GM19193 (cell line): ENCODE measurements around the gene HPDL.

ENCODE experiments used
- POLR2A ChIP-seq: IDR thresholded peaks from 4 replicates; pipeline ENCODE4 v1.6.1; 2011; ENCODE audit not compliant: insufficient read depth, insufficient read length; ENCODE audit errors: extremely low read depth

The HPDL gene

GRCh38 chr1:45337630-45338325, 11.1 kb downstream of the HPDL start:
- no peak for TF ChIP-seq POLR2A

- peak; percentile 84 for TF ChIP-seq POLR2A
These were observed 13.3 kb downstream of the HPDL start, which contains the start of the genes MUTYH and TOE1 for GRCh38 chr1:45339789-45340558. Gene MUTYH (minus strand): TSS chr1:45340440. CDS start chr1:45334505, 5,935 bp downstream. Gene TOE1 (plus strand): TSS chr1:45340170. CDS start chr1:45340253, 83 bp downstream.

DNA sequence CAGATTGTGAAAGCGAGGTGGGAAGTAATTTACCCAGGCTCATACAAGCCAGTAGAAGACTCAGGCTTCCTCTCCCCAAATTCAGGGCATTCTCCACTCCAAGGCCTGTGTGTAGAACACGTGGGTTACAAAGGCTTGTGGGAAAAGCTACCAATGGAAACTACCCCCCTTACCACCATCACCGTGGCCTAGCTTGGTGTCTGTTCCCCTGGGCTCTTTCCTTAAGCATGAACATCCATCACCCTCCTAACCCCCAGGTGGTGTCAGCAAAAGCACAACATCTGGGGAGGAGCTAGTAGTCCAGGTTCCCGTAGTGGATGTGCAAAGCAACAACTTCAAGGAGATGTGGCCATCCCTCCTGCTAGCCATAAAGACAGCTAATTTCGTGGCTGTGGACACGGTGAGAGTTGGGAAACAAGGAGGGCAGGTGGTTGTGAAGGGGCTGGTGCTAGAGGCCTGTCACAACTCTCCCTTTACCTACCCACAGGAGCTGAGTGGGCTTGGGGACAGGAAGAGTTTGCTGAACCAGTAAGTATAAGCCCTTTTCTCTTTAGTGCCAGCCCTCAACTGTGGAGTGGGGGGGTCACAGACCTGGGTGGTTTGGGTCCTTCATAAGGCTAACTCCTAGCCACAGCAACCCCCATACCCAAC, 14.2 kb downstream of the HPDL start:
- TF ChIP-seq POLR2A: no peak

GRCh38 chr1:45344499-45344898, 17.8 kb downstream of the HPDL start:
- peak; percentile 46 for TF ChIP-seq POLR2A

- peak; percentile 39 for TF ChIP-seq POLR2A
These were observed 18.3 kb downstream of the HPDL start for GRCh38 chr1:45345014-45345413.

- no peak for TF ChIP-seq POLR2A
These were observed 19.8 kb downstream of the HPDL start for GRCh38 chr1:45346473-45346872.

DNA sequence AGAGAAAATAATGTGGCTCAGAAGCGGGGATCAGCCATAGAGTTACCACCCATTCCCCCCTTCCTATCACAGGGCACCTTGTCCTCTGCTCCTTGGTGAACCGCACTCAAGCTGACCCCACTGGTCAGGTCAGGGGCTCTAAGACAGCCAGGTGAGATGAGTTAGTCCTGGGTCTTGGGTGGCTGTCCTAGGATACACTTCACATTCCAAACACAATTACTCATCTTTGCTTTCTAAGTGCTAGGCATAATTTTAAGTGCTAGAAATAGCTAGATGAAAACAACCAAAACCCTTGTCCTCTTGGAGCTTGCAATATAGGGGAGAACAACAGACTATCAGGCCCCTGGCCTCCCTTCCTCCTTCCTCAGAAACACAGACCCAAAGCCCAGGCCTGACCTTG, 21.3 kb downstream of the HPDL start:
- no peak for TF ChIP-seq POLR2A

GRCh38 chr1:45348609-45348965, 21.9 kb downstream of the HPDL start:
- no peak for TF ChIP-seq POLR2A

GRCh38 chr1:45348966-45349677, 22.4 kb downstream of the HPDL start:
- no peak for TF ChIP-seq POLR2A

- no peak for TF ChIP-seq POLR2A
These were observed 24.8 kb downstream of the HPDL start for GRCh38 chr1:45351508-45351907.

GRCh38 chr1:45353685-45354084, 27.0 kb downstream of the HPDL start:
- TF ChIP-seq POLR2A: no peak

- TF ChIP-seq POLR2A: no peak
These were observed 28.1 kb downstream of the HPDL start for GRCh38 chr1:45354838-45355237.

DNA sequence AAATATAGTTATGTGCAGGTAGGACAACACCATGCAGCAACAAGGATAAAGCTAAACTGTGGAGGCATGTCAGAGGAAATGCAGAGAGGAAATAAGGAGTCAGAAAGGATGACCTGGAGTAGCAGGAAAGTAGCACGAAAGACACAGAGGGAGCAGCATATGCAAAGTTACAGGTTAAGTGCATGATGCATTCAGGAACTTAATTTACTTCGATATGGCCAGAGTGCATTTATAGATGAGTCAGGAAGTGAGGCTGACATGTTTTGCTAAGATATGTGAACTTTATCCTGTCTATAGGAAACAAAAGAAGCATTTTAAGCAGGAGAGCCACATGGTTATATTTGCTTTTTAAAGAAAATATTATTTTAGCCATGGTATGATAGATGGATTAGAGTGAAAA, 29.0 kb downstream of the HPDL start:
- no peak for TF ChIP-seq POLR2A

DNA sequence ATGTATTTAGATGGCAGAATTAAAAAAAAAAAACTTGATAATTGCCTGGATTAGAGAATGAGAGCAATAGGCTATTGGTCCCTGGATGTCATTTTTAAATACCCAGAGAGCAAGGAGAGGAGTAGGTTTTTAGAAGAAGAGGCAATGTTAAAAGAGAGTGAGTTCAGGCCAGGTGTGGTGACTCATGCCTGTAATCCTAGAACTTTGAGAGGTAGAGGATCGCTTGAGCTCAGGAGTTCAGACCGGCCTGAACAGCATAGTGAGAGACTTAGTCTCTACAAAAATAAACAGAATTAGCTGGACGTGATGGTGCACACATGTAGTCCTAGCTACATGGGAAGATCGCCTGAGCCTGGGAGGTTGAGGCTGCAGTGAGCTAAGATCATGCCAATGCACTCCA, 29.5 kb downstream of the HPDL start:
- no peak for TF ChIP-seq POLR2A

GRCh38 chr1:45359882-45360513, 33.3 kb downstream of the HPDL start:
- no peak for TF ChIP-seq POLR2A

GRCh38 chr1:45364294-45364693, 37.6 kb downstream of the HPDL start:
- no peak for TF ChIP-seq POLR2A

DNA sequence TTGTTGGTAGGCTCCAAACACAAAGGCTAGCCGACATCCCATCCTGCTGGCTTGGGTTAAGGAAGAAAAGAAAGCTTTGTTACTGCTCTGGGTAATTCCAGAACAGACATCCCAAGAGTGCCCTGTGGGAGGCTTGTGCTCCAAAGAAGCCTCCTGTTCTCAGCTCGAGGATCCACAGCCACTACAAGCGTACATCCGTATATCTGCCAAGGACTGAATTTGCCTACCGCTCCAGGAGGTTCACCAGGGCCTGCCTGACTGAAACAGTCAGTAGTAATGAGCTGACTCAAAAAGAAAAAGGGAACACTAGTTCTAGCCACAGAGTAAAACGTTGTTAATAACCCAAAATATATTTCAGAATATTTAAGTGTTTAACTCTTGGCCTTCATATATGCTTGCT, 38.4 kb downstream of the HPDL start:
- no peak for TF ChIP-seq POLR2A
